ENCODE results near the gene WDR5.

WDR5 gene

DNA sequence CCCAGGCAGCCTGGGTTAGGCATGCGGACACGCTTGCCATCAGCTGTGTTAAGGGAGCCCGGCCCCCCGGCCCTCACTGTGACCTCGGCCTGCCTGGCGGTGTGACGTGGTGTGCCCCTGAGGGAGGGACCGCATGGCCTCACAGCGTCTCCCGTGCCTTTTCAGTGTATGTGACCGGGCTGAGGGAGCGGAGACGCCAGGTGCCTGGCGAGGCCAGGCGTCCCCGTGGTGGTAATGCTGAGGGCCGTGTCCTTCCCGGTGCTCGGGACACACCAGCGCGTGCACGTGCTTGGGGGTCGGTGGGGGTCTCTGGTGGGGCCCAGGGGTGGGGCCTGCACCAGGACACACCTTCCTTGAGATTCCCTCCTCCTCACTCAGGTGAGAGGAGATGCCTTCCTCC, 17.6 kb downstream of the WDR5 start:
- TF ChIP-seq FOXP2 (optimal IDR thresholded peaks at IDR 0.05; ENCODE audit: borderline replicate concordance, extremely low read depth, extremely low read length, insufficient read depth) (no peak), SIN3A (IDR thresholded peaks at IDR 0.05; ENCODE audit: borderline replicate concordance, insufficient read depth, low read length) (no peak), POLR2AphosphoS5 (IDR thresholded peaks at IDR 0.05; ENCODE audit: low read depth, low read length) (no peak)

DNA sequence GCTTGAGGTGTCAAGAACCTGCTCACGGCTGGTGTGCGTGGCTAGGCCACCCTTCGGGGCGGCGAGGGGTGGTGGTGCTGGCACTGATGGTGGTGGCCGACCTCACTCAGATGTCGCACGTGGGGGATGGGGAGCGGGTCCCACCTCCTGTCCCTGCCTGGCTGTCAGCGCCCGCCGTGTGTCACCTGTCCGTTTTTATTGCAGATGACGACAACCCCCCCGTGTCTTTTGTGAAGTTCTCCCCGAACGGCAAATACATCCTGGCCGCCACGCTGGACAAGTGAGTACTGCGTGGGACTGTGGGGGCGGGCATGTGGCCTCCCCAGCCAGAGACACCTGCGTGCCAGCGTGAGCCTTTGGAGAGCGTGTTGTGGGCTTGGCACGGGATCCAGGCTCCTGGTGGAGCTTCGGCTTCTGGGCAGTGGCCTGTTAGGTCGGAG, 18.4 kb downstream of the WDR5 start:
- TF ChIP-seq POLR2AphosphoS5 (IDR thresholded peaks at IDR 0.05; ENCODE audit: low read depth, low read length) (no peak), TAF1 (IDR thresholded peaks at IDR 0.05; ENCODE audit: borderline replicate concordance, insufficient read depth, low read length) (no peak), FOXP2 (optimal IDR thresholded peaks at IDR 0.05; ENCODE audit: borderline replicate concordance, extremely low read depth, extremely low read length, insufficient read depth) (no peak), SIN3A (IDR thresholded peaks at IDR 0.05; ENCODE audit: borderline replicate concordance, insufficient read depth, low read length) (no peak)
- TF ChIP-seq, protein P1, sequence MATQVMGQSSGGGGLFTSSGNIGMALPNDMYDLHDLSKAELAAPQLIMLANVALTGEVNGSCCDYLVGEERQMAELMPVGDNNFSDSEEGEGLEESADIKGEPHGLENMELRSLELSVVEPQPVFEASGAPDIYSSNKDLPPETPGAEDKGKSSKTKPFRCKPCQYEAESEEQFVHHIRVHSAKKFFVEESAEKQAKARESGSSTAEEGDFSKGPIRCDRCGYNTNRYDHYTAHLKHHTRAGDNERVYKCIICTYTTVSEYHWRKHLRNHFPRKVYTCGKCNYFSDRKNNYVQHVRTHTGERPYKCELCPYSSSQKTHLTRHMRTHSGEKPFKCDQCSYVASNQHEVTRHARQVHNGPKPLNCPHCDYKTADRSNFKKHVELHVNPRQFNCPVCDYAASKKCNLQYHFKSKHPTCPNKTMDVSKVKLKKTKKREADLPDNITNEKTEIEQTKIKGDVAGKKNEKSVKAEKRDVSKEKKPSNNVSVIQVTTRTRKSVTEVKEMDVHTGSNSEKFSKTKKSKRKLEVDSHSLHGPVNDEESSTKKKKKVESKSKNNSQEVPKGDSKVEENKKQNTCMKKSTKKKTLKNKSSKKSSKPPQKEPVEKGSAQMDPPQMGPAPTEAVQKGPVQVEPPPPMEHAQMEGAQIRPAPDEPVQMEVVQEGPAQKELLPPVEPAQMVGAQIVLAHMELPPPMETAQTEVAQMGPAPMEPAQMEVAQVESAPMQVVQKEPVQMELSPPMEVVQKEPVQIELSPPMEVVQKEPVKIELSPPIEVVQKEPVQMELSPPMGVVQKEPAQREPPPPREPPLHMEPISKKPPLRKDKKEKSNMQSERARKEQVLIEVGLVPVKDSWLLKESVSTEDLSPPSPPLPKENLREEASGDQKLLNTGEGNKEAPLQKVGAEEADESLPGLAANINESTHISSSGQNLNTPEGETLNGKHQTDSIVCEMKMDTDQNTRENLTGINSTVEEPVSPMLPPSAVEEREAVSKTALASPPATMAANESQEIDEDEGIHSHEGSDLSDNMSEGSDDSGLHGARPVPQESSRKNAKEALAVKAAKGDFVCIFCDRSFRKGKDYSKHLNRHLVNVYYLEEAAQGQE (IDR thresholded peaks at IDR 0.05; ENCODE audit: insufficient read depth in 1 of 2, low read depth in 2 of 2, low read length in 2 of 2): no peak

DNA sequence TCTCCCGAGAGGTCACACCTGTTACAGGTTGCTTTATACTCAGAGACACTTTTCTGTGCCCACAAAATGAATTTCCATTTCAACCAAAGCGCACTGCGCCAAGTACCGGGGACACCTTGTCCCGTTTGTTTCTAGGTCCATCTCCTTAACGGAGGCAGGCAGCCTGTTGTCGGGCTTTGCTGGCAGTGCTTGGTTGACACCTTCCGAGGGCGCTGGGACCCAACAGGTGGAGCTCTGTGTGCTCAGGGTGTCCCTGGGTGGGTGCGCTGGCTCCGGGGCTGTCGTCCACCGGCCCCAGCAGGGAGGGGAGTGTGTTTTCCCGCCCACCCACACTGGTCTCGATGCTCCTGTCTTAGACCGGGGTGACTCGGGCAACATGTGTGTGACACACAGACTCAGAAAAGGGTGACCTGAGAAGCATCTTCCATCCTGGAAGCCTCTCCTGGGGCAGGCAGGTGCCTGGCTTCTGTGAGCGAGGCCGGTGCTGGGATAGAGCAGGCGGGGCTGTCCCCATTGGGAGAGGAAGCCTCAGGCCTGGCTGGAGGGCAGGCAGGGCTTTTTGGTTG, 20.0 kb downstream of the WDR5 start:
- TF ChIP-seq, protein P1 (IDR thresholded peaks at IDR 0.05; ENCODE audit: insufficient read depth in 1 of 2, low read depth in 2 of 2, low read length in 2 of 2): no peak
- no peak for TF ChIP-seq POLR2AphosphoS5 (IDR thresholded peaks at IDR 0.05; ENCODE audit: low read depth, low read length)
- TF ChIP-seq SIN3A (IDR thresholded peaks at IDR 0.05; ENCODE audit: borderline replicate concordance, insufficient read depth, low read length): no peak
- TF ChIP-seq FOXP2 (optimal IDR thresholded peaks at IDR 0.05; ENCODE audit: borderline replicate concordance, extremely low read depth, extremely low read length, insufficient read depth): no peak
- no peak for TF ChIP-seq TAF1 (IDR thresholded peaks at IDR 0.05; ENCODE audit: borderline replicate concordance, insufficient read depth, low read length)

DNA sequence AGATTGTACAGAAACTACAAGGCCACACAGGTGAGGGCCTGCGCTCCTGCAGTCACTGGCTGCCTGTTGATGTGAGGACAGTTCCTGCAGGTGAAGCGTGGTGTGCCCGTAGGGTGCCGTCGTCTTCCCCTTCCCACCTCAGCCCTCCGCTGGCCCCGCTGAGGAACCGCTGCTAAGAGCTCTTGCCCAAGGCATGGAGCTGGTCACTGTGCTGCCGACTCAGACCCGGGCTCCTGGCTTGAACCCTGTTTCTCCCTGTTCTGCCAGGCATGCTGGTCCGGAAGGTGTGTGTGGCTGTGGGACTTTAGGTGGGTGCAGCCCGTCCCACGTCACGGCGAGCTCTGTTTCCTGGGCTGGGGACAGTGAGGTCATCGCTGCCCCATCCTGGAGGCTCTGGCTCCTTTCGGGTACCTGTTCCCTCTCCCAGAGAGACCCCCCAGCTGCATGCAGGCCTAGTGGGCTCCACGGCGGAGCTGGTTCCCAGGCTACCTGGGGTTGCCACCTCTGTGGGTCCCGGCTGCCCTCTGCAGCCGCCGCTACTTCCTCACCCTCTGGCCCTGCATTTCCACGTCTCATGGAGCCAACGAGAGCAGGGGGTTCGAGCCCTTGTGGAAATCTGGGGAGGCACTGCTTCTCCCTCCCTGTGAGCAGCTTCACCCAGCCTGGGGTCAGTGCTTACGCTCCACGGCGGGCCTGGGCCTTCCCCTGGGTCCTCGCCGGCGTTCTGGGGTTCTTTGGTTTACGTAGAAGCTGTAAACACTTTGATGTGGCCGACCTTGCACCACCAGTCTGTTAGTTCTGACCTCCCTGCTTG, 20.9 kb downstream of the WDR5 start:
- TF ChIP-seq SIN3A (IDR thresholded peaks at IDR 0.05; ENCODE audit: borderline replicate concordance, insufficient read depth, low read length): no peak
- TF ChIP-seq, protein P1 (IDR thresholded peaks at IDR 0.05; ENCODE audit: insufficient read depth in 1 of 2, low read depth in 2 of 2, low read length in 2 of 2): no peak

DNA sequence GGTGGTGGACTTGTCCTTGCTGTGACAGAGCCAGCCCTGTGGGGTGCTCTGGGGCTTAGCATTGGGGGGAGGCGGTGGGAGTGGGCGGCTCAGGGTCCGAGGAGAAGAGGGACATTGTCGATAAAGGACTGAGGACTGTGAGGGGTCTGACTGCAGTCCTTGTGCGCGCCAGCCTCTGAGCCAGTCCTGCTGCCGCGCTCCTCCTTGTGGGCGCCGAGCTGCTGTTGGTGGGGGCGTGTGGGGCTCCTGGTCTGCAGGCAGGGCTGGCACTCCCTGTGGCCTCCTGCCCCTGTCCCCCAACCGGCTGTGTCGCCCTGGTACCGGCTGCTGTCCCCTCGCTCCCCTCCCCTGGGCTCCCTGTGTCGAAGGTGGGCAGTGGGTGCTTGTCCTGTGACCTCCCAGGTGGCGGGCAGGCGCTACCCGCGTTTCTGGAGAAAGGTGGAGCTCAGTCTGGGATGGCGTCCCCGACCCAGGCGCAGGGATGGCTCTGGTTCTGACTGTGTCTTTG, 21.6 kb downstream of the WDR5 start:
- no peak for TF ChIP-seq SIN3A (IDR thresholded peaks at IDR 0.05; ENCODE audit: borderline replicate concordance, insufficient read depth, low read length)
- TF ChIP-seq POLR2AphosphoS5 (IDR thresholded peaks at IDR 0.05; ENCODE audit: low read depth, low read length): no peak
- no peak for TF ChIP-seq TAF1 (IDR thresholded peaks at IDR 0.05; ENCODE audit: borderline replicate concordance, insufficient read depth, low read length)
- TF ChIP-seq, protein P1 (IDR thresholded peaks at IDR 0.05; ENCODE audit: insufficient read depth in 1 of 2, low read depth in 2 of 2, low read length in 2 of 2): no peak
- TF ChIP-seq FOXP2 (optimal IDR thresholded peaks at IDR 0.05; ENCODE audit: borderline replicate concordance, extremely low read depth, extremely low read length, insufficient read depth): no peak

Measured in PFSK-1 (cell line).